DOHH2 (cell line): Measurements from ENCODE around the gene ACADS.

ENCODE experiments used
- H3F3A ChIP-seq: fragments of 200-600 bp; sonication (generic), shearing (Covaris generic); 2 replicates; pipeline ENCODE4 v1.6.0; 2016; ENCODE audit warnings: antibody characterized with exemption, mild to moderate bottlenecking; ENCODE audit not compliant: control insufficient read depth, insufficient read depth
- H3K27ac ChIP-seq: fragments of 200-600 bp; sonication (generic); 2 replicates; pipeline ENCODE4 v1.5.1; 2014; ENCODE audit warnings: low read depth, mild to moderate bottlenecking, low read length, moderate library complexity
- H3K27me3 ChIP-seq: fragments of 200-600 bp; sonication (generic); 2 replicates; pipeline ENCODE4 v1.6.1; 2014; ENCODE audit warnings: mild to moderate bottlenecking, low read length, mixed read lengths; ENCODE audit not compliant: control insufficient read depth
- H3K36me3 ChIP-seq: fragments of 200-600 bp; sonication (generic); 2 replicates; pipeline ENCODE4 v1.6.1; 2014; ENCODE audit warnings: mild to moderate bottlenecking, low read length, moderate library complexity, mixed read lengths; ENCODE audit not compliant: control insufficient read depth
- H3K4me1 ChIP-seq: fragments of 200-600 bp; sonication (generic); 2 replicates; pipeline ENCODE4 v1.6.1; 2014; ENCODE audit warnings: mild to moderate bottlenecking, low read length, mixed read lengths; ENCODE audit not compliant: control insufficient read depth
- H3K4me2 ChIP-seq: fragments of 200-600 bp; sonication (generic); 2 replicates; pipeline ENCODE4 v1.6.0; 2014; ENCODE audit warnings: mild to moderate bottlenecking, low read length, moderate library complexity
- H3K4me3 ChIP-seq: fragments of 200-600 bp; sonication (generic); 2 replicates; pipeline ENCODE4 v1.5.1; 2014; ENCODE audit warnings: mild to moderate bottlenecking, low read length, mixed read lengths
- H3K79me2 ChIP-seq: fragments of 200-600 bp; sonication (generic); 2 replicates; pipeline ENCODE4 v1.6.1; 2014; ENCODE audit warnings: mild to moderate bottlenecking, low read length, mixed read lengths; ENCODE audit not compliant: control insufficient read depth
- H3K9me2 ChIP-seq: fragments of 200-600 bp; sonication (generic); replicated peaks from 2 replicates; pipeline ENCODE4 v1.6.1; 2014; ENCODE audit warnings: mild to moderate bottlenecking, low read length, mixed read lengths; ENCODE audit not compliant: control insufficient read depth
- H3K9me3 ChIP-seq: fragments of 200-600 bp; sonication (generic); 2 replicates; pipeline ENCODE4 v1.6.1; 2014; ENCODE audit warnings: antibody characterized with exemption, low read length, mixed read lengths; ENCODE audit not compliant: control insufficient read depth, insufficient read depth
- H4K20me1 ChIP-seq: fragments of 200-600 bp; sonication (generic); 2 replicates; pipeline ENCODE4 v1.6.0; 2014; ENCODE audit warnings: low read depth, mild to moderate bottlenecking, antibody characterized with exemption, low read length, moderate library complexity; ENCODE audit not compliant: control insufficient read depth, insufficient read depth
- CTCF ChIP-seq: fragments of 200-600 bp; sonication (generic); IDR thresholded peaks from one replicate; pipeline ENCODE4 v1.5.1; 2014; ENCODE audit warnings: antibody characterized with exemption, mild to moderate bottlenecking, low read depth, low read length; ENCODE audit not compliant: poor library complexity, severe bottlenecking
- EZH2phosphoT487 ChIP-seq: fragments of 200-600 bp; sonication (generic); IDR thresholded peaks from 2 replicates; pipeline ENCODE4 v1.6.1; 2017; ENCODE audit warnings: borderline replicate concordance, mild to moderate bottlenecking, antibody characterized with exemption, low read length, moderate library complexity, mixed read lengths

Gene ACADS

GRCh38 chr12:120775862-120776552 is 50.4 kb downstream of the ACADS start:
- no peaks in the 10 kb centered on the region for H3K9me3 ChIP-seq
- H4K20me1 ChIP-seq = no peaks in the 10 kb centered on the region
- H3K9me2 ChIP-seq = no peaks in the 10 kb centered on the region
- H3K4me1 ChIP-seq = peaks cover 20% of the 10 kb centered on the region
- H3F3A ChIP-seq = no peaks in the 10 kb centered on the region
- no peak overlapping the region for H3K4me2 ChIP-seq
- 0 out of 2 replicates have a peak, but pooled peaks cover 7% of the 10 kb centered on the region for H3K36me3 ChIP-seq
- no peak for TF ChIP-seq CTCF
- no peak for TF ChIP-seq EZH2phosphoT487
- H3K27me3 ChIP-seq = no peaks in the 10 kb centered on the region
- H3K4me3 ChIP-seq = no peak overlapping the region
- H3K27ac ChIP-seq = no peak overlapping the region
- no peaks in the 10 kb centered on the region for H3K79me2 ChIP-seq

GRCh38 chr12:120783197-120783596 is 57.6 kb downstream of the ACADS start:
- Histone ChIP-seq H3K27ac (no peak overlapping the region), H3K4me2 (no peak overlapping the region), H3K9me2 (no peaks in the 10 kb centered on the region), H3K79me2 (no peaks in the 10 kb centered on the region), H3K36me3 (peaks cover 24% of the 10 kb centered on the region), H3K27me3 (no peaks in the 10 kb centered on the region), H4K20me1 (no peaks in the 10 kb centered on the region), H3K4me3 (no peak overlapping the region), H3K4me1 (no peaks in the 10 kb centered on the region), H3F3A (no peaks in the 10 kb centered on the region), H3K9me3 (no peaks in the 10 kb centered on the region)
- TF ChIP-seq EZH2phosphoT487 (no peak), CTCF (no peak)

- no peak overlapping the region for H3K27ac ChIP-seq
- no peaks in the 10 kb centered on the region for H3K4me1 ChIP-seq
- H4K20me1 ChIP-seq = no peaks in the 10 kb centered on the region
- no peaks in the 10 kb centered on the region for H3F3A ChIP-seq
- TF ChIP-seq CTCF (no peak), EZH2phosphoT487 (no peak)
- H3K4me2 ChIP-seq = no peak overlapping the region
- H3K79me2 ChIP-seq = no peaks in the 10 kb centered on the region
- H3K9me2 ChIP-seq = no peaks in the 10 kb centered on the region
- no peaks in the 10 kb centered on the region for H3K27me3 ChIP-seq
- H3K4me3 ChIP-seq = no peak overlapping the region
- no peaks in the 10 kb centered on the region for H3K9me3 ChIP-seq
- peaks cover 24% of the 10 kb centered on the region for H3K36me3 ChIP-seq
These were observed 59.2 kb downstream of the ACADS start for GRCh38 chr12:120784804-120785203.
